DMS79 (cell line): ENCODE results near the gene IPO7.
"Not testable (repeated sequence)": the region's sequence is repeated elsewhere in the genome, so short reads cannot be mapped to it uniquely, and the experiment has no call there.

Experiments
- DNase-seq: peaks from one replicate; lab custom pipeline; 2025; lab: John Stamatoyannopoulos, UW

Gene IPO7

DNA sequence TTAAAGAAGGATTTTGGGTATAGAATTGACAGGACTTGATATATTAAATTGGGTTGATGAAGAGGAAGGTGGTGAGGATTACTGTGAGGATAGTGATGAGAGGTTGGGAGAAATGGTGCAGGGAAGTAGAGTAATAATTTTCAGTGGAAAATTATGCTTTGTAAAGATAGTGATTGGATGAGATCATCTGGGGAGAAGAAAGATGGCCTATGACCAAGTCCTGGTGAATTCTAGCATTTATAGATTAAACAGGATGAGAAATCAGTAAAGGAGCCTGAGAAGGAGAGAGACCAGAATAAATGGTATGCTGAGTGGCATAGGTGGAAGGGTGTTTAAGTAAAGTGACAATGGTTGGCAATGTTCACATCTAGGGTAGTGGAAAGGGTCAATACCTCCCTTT, 15.0 kb downstream of the IPO7 start:
- DNase-seq, result no peak

GRCh38 chr11:9401884-9402283, 17.4 kb downstream of the IPO7 start:
- DNase-seq, result not testable (repeated sequence)

DNA sequence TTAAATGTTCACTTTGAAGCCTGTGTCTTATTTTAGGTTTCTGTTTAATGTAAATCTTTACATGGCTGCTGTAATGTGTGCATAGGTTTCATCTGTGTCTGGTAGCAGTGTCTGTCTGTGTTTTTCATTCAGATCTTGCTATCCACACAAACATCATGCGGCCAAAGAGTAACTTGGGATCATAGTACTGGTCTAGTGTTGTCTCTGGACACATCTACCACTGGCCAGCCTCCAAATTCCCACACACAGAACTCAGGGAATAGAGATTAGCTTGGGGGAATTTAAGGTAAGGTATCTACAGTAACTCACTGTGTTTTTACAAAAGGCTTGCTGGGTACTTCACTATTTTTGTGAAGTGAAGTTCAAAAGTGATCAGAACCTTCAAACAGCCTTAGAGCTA, 44.3 kb downstream of the IPO7 start:
- DNase-seq, result no peak

DNA sequence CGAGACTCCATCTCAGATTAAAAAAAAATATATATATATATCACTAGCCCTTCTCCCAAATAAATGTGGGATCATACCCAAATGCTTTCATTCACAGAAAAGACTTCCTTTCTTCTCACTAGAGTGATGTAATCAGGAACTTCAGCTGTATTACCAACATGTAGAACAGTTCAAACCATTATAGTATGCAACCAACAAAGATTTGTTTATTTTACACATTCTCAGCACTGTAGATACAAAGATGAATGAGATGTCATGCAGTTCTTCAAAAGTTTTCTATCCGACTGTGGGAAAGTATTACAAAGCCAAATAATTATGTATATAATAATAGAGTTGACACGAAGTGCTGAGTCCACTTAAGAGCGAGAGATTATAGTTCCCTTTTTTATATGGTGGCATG, 54.2 kb downstream of the IPO7 start:
- DNase-seq, result no peak

DNA sequence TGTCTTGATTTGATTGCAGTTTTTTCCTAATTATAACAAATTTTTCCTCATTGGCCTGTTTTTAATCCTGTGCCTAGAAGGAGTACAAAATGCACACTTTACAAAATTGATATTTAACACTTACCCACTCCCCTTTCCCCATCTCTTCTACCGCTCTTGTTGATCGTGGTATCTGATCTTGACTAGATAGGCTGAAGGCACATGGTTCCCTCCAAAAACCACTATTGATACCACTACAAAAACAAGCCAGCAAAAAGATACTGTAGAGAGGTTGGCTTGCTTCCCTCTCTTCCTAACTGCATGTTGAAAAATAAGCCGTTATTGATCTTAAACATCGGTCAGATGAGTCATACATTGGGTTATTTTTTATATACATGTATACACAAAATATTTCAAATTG, 61.8 kb downstream of the IPO7 start:
- DNase-seq, result no peak

GRCh38 chr11:9448576-9449352, 64.3 kb downstream of the IPO7 start:
- DNase-seq, result no peak

DNA sequence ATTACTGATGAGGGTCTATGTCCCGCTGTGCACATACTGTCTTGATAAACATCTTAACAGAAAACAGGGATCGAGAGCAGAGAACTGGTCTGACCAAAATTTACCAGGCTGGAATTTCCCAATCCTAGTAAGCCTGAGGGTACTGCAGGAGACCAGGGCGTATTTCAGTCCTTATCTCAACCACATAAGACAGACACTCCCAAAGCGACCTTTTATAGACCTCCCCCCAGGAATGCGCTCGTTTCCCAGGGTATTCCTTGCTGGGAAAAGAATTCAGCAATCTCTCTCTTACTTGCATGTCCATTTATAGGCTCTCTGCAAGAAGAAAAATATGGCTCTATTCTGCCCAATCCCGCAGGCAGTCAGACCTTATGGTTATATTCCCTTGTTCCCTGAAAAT, 67.6 kb downstream of the IPO7 start:
- not testable (repeated sequence) for DNase-seq

GRCh38 chr11:9455722-9456121, 71.3 kb downstream of the IPO7 start:
- DNase-seq, result no peak

- peak; percentile 59 for DNase-seq
Observed at GRCh38 chr11:9459667-9460321, 75.3 kb downstream of the IPO7 start.

DNA sequence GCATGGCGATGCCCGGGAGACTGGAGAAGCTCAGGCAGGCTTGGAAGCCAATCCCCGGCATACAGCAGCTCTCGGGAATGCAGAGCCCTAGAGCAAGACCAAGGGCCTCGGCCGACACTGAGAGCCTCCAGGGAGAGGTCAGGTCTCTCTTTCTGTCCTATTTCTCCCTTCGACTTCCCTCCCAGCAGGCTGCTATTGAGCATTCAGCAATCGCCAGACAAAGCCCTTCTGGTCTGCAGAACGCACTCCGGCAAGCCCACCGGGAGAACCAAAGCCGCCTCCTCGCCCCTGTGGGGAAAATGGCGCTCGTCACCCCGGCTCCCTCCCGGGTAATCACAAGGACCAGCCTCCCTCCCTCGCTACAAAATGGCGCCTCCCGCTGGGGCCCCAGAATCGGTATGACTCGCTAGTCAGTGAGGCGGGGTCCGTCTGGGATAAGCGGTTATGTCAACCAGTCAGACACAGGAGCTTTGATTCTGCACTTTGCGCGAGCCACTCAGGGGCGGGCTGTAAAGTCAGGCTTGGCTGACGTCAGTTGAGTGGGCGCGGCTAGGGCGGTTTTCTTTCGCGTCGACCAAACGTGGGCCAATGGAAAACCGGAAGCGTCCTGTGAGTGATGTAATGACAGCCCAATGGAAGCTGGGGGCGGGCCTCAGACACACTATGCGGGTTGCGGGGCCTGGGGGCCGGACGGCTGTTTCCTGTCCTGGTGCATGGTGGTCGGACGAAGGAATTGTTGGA, 76.0 kb downstream of the IPO7 start, which contains the start of gene ZNF143:
Gene ZNF143, plus strand, starts transcription at position 691 of the 741 bp plus-strand sequence. CDS start 10,297 bp downstream, outside the sequence.
- peak; percentile 100 for DNase-seq

- peak; percentile 81 for DNase-seq
Observed at GRCh38 chr11:9461063-9461759, 76.8 kb downstream of the IPO7 start.

DNA sequence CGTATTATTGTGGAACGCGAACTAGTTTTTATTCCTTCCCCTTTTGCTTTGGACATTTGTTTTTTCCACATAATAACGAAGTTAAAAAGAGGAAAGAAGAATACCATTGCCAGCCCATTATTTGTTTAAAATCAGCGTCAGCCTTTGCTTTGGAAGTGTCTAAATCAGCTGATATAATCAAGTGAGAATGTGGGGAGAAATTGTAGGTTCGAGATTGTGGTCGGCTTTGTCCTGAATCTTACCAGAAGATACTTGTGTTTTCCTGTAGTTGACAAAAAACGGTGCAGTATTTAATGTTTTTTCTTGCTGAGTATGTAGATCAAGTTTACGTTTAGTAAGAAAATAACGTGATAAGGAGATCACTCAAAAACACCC, 77.3 kb downstream of the IPO7 start:
- DNase-seq, result no peak

DNA sequence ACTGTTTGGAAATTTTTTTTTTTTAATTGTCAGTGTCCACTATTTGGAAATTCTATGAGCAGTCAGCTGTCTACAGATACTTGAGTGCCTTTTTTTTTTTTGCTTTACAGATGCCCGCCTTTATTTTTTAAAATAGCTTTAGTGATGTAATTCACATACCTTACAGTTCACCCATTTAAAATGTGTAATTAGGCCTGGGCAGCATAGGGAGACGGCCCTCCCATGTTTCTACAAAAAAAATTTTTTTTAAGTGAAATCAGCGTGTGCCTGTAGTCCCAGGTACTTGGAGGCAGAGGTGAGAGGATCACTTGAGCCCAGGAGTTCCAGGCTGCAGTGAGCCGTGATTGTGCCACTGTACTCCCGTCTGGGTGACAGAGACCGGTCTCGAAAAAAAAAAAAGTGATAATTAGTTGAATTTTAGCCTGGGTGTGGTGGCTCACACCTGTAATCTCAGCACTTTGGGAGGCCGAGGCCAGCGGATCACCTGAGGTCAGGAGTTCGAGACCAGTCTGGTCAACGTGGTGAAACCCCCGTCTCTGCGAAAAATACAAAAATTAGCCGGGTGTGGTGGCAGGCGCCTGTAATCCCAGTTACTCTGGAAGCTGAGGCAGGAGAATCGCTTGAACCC, 77.8 kb downstream of the IPO7 start:
- DNase-seq, result no peak

GRCh38 chr11:9462806-9463537, 78.5 kb downstream of the IPO7 start:
- DNase-seq, result no peak

GRCh38 chr11:9470765-9471164, 86.3 kb downstream of the IPO7 start:
- no peak for DNase-seq

DNA sequence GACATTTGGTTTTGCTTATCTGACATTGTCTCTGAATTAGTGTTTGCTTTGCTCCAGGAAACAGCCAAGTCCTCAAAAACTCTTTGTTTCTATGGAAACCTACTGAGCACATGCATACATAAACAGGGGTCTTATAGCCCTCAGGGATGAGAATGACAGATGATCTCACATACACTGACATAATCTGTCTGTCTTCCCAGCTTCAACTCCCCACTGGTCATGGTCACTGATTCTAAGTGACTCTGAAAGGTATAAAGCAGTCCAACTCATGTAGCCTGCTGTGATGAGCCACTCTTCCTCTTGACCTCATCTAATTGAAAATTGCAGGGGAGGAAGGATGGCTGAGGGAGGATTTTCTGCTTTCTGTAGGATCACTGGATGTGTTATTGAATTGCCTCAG, 89.0 kb downstream of the IPO7 start:
- DNase-seq, result no peak

- DNase-seq, result no peak
Observed at GRCh38 chr11:9479899-9480298, 95.4 kb downstream of the IPO7 start.

DNA sequence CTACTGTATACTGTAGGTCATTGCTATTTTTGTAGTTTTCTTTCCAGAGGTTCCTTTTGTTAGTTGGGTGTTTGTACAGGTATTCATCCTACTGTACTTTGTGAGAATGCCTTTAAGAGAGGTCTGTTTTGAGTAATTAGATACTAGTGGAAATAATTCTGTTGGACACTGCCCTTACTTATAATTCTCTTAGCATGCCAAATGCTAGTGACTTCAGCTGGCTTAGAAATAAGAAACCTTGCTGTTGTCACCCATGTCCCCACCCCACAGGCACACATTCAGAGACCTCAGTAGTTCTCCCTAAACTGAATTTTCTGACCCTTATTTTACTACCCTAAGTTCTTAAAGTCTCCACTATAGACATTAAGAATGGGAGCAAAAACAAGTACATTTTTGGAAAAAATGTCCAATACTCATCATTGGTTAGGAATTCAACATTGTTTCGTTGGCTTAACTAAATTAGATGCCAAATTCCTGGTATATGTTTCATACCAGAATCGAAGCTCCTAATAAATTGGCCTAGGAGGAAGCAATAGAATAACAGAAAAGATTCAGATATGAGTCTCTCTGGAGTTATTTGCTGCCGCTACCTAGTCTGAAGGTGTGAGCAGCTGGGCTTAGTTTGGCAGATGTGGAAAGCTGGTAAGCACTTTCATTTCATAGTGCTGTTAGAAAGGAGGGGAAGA, 104.8 kb downstream of the IPO7 start:
- DNase-seq, result no peak

- DNase-seq, result no peak
Observed at GRCh38 chr11:9490376-9490775, 105.9 kb downstream of the IPO7 start.

GRCh38 chr11:9493492-9493891, 109.0 kb downstream of the IPO7 start:
- no peak for DNase-seq

GRCh38 chr11:9494316-9494715, 109.9 kb downstream of the IPO7 start:
- DNase-seq, result no peak
